ENCODE results near the gene TUBA1C. TPM values are rescaled to one million over a fixed set of nuclear protein-coding genes. Genes with fewer than 3 reads are reported as not detected.
"Not testable (repeated sequence)": the region's sequence is repeated elsewhere in the genome, so short reads cannot be mapped to it uniquely, and the experiment has no call there.

TUBA1C gene
- polyA plus RNA-seq, 4 donors: 95.6 to 152 (median 142) TPM

DNA sequence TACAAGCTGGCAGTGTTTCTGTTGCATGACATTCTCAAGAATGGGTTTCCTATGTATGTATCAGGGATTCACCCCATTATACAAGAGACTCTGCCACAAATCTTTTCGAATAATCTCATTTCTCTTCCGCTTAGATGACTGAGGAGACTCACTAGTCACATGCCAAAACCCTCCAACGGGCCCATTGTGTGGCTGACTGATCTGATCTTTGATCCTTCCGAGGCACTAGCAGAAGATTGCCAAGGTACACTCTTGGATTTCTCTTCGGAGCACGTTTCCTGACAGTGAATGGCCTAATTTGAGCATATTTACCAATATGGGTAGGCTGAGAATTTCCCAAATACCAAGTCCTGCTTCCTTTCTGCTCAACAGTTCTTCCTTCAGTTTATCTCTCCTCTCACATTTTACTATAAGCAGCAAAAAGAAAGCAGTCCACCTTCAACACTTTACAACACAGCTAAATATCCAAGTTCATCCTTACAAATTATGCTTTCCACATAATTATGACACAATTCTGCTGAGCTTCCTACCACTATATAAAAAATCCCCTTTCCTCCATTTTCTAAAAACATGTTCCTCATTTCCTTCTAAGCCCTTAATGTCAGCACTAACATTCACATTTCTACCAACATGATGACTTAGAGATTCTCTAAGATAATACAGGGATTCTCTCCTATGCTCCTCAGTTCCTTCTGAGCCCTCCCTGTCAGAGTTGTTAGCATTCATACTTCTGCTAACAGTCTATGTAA lies 41.1 kb downstream of the TUBA1C start:
- DNase-seq (ENCODE audit: low read depth in 4 of 4, low spot score in 2 of 4): no peak

DNA sequence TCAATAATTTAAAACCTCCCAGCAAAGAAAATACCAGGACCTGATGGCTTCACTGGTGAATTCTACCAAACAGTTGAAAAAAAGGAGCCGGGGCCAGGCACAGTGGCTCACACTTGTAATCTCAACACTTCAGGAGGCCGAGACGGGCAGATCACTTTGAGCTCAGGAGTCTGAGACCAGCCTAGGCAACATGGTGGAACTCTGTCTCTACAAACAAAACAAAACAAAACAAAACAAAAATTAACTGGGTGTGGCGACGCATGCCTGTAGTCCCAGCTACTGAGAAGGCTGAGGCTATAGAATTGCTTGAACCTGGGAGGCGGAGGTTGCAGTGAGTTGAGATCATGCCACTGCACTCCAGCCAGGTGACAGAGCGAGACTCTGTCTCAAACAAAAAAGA lies 44.5 kb downstream of the TUBA1C start:
- DNase-seq (ENCODE audit: low read depth in 4 of 4, low spot score in 2 of 4): no peak

DNA sequence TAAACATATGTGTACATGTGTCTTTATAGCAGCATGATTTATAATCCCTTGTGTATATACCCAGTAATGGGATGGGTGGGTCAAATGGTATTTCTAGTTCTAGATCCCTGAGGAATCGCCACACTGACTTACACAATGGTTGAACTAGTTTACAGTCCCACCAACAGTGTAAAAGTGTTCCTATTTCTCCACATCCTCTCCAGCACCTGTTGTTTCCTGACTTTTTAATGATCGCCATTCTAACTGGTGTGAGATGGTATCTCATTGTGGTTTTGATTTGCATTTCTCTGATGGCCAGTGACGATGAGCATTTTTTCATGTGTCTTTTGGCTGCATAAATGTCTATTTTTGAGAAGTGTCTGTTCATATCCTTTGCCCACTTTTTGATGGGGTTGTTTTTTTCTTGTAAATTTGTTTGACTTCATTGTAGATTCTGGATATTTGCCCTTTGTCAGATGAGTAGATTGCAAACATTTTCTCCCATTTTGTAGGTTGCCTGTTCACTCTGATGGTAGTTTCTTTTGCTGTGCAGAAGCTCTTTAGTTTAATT lies 45.6 kb downstream of the TUBA1C start:
- not testable (repeated sequence) for DNase-seq (ENCODE audit: low read depth in 4 of 4, low spot score in 2 of 4)

DNA sequence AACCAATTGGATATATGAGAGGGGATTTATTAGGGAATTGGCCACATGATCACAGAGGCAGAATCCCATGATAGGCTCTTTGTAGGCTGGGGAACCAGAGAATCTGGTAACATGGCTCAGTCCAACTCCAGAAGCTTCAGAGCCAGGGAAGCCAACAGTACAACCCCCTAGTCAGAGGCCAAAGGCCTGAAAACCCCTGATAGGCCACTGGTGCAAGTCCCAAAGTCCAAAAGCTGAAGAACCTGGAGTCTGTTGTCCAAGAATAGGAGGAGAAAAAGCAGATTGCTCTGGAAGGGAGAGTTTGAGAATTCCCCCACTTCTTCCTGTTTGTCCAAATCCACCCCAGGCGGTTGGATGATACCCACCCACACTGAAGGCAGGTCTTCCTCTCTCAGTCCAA lies 49.9 kb downstream of the TUBA1C start:
- DNase-seq (ENCODE audit: low read depth in 4 of 4, low spot score in 2 of 4): no peak

DNA sequence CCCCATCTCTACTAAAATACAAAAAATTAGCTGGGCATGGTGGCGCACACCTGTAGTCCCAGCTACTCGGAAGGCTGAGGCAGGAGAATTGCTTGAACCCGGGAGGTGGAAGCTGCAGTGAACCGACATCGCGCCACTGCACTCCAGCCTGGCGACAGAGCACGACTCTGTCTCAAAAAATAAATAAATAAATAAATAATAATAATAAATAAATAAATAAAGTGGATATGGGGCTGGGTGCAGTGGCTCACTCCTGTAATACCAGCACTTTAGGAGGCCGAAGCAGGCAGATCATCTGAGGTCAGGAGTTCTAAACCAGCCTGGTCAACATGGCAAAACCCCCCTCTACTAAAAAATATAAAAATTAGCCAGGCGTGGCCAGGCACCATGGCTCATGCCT lies 52.2 kb downstream of the TUBA1C start:
- DNase-seq (ENCODE audit: low read depth in 4 of 4, low spot score in 2 of 4): not testable (repeated sequence)

DNA sequence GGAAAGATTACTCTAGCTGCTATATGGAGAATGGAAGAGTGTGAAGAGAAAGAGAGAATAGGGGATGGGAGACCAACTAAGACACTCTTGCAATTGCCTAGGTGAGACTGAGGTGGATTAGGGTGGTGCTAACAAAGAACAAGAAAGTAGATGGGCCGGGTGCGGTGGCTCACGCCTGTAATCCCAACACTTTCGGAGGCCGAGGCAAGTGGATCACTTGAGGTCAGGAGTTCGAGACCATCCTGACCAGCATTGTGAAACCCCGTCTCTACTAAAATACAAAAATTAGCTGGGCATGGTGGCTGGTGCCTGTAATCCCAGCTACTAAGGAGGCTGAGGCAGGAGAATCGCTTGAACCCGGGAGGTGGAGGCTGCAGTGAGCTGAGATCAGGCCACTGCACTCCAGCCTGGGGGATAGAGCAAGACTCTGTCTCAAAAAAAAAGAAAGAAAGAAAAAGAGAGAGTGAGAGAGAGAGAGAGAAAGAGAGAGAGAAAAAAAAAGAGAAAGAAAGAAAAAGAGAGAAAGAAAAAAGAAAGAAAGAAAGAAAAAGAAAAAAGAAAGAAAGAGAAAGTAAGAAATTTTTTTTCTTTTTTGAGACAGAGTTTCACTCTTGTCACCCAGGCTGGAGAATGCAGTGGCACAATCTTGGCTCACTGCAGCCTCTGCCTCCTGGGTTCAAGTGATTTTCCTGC lies 55.7 kb downstream of the TUBA1C start:
- not testable (repeated sequence) for DNase-seq (ENCODE audit: low read depth in 4 of 4, low spot score in 2 of 4)

DNA sequence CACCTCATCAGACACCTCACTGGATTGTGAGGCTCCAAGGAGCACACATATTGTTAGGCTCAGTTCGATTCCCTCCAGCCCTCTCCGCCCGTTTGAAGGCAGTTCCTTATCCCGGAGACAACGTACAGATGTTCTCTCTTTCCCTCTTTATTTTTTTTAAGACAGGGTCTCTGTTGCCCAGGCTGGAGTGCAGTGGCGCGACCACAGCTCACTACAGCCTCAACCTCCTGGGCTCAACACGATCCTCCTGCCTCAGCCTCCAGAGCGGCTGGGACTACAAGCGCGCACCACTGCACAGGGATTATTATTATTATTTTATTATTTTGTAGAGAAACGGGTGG lies 57.5 kb downstream of the TUBA1C start:
- no peak for DNase-seq (ENCODE audit: low read depth in 4 of 4, low spot score in 2 of 4)

DNA sequence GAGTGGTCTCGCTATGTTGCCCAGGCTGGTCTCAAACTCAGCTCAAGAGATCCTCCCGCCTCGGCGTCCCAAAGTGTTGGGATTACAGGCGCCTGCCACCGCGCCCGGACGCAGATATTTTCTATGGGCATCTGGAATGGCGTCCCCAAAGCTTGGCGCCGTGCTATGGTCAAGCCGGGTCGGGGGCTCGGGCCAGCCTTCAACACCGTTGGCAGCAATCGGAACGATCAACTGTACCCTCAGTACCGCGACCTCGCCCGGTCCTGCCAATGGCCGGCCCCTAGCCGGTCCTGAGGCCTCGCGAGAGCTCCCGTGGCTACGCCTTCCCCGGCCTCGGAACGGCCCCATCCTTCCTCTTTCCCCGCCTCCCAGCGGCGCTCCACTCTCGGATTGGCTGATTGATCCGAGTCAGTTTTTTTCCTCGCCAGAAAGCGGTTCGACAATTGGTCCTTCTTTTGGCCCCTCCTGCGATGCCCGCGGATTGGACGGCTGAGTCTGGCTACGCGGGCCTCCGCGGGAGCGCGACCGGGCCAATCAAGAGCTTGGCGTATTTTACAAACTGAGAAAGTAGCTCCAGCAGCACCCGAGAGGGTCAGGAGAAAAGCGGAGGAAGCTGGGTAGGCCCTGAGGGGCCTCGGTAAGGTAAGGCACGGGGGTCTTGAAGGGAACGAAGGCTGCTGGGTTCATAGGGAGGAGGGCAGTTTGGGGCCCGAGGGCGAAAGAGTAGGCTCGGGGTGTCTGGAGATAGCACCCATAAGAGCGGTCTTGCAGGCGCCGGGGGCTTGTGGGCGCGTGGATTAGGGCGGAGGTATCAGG lies 58.0 kb downstream of the TUBA1C start, which contains the start of gene TROAP:
Gene TROAP (plus strand): TSS at position 548 of the 816 bp plus-strand sequence. CDS start 354 bp downstream, outside the sequence.
- DNase-seq (ENCODE audit: low read depth in 4 of 4, low spot score in 2 of 4): peak; percentile 94 to 99 (median 98)

DNA sequence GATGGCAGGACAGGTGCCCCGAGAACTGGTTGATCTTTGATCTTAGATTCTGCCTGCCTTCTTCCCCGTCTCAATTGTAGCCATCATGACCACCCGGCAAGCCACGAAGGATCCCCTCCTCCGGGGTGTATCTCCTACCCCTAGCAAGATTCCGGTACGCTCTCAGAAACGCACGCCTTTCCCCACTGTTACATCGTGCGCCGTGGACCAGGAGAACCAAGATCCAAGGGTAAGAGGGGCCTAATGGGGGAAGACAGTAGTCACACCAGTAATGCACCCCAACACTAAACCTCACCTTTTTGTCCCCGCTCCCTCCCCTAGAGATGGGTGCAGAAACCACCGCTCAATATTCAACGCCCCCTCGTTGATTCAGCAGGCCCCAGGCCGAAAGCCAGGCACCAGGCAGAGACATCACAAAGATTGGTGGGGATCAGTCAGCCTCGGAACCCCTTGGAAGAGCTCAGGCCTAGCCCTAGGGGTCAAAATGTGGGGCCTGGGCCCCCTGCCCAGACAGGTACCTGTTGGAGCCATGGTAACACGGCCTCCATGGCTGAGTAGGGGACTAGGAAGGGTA lies 58.7 kb downstream of the TUBA1C start:
- DNase-seq (ENCODE audit: low read depth in 4 of 4, low spot score in 2 of 4): no peak

Other genes with a start within 250 kb of the TUBA1C start
- 10 to 100 TPM; 70.5 to 89.8 (median 77.6) TPM for gene PRKAG1, start 246.3 kb upstream of the TUBA1C start, polyA plus RNA-seq (ENCODE audit: insufficient read length in 4 of 4)
- 10 to 100 TPM; 31.8 to 65.9 (median 49.3) TPM for gene KMT2D, start 204.3 kb upstream of the TUBA1C start, polyA plus RNA-seq (ENCODE audit: insufficient read length in 4 of 4)
- gene RHEBL1, start 195.1 kb upstream of the TUBA1C start, polyA plus RNA-seq (ENCODE audit: insufficient read length in 4 of 4): 1 to 10 TPM; 1.3 to 2.4 (median 1.8) TPM
- gene DHH, start 170.3 kb upstream of the TUBA1C start, polyA plus RNA-seq (ENCODE audit: insufficient read length in 4 of 4): under 1 TPM; 0.30 to 0.55 (median 0.50) TPM
- 100 to 1,000 TPM in 1 of 4 donors, 10 to 100 TPM in 3; 57.2 to 103 (median 73.3) TPM for gene LMBR1L, start 154.2 kb upstream of the TUBA1C start, polyA plus RNA-seq (ENCODE audit: insufficient read length in 4 of 4)
- gene TUBA1B, start 133.7 kb upstream of the TUBA1C start, polyA plus RNA-seq (ENCODE audit: insufficient read length in 4 of 4): 1,000 to 10,000 TPM in 3 of 4 donors, 100 to 1,000 TPM in 1; 921 to 1,230 (median 1,081) TPM
- 100 to 1,000 TPM; 357 to 552 (median 456) TPM for gene TUBA1A, start 76.0 kb upstream of the TUBA1C start, polyA plus RNA-seq (ENCODE audit: insufficient read length in 4 of 4)
- gene PRPH, start 30.1 kb downstream of the TUBA1C start, polyA plus RNA-seq (ENCODE audit: insufficient read length in 4 of 4): under 1 TPM in 2 of 4 donors, not detected in 2; 0.59 to 0.99 TPM
- gene TROAP, start 58.2 kb downstream of the TUBA1C start, polyA plus RNA-seq (ENCODE audit: insufficient read length in 4 of 4): 10 to 100 TPM; 14.6 to 38.3 (median 25.5) TPM
- gene C1QL4, start 72.1 kb downstream of the TUBA1C start, polyA plus RNA-seq (ENCODE audit: insufficient read length in 4 of 4): 1 to 10 TPM; 1.1 to 2.7 (median 1.8) TPM
- gene DNAJC22, start 81.8 kb downstream of the TUBA1C start, polyA plus RNA-seq (ENCODE audit: insufficient read length in 4 of 4): 10 to 100 TPM; 18.4 to 26.8 (median 20.1) TPM
- gene SPATS2, start 102.4 kb downstream of the TUBA1C start, polyA plus RNA-seq (ENCODE audit: insufficient read length in 4 of 4): 10 to 100 TPM; 41.3 to 55.7 (median 48.3) TPM